Measurements from ENCODE around the gene USP15.

Gene USP15

DNA sequence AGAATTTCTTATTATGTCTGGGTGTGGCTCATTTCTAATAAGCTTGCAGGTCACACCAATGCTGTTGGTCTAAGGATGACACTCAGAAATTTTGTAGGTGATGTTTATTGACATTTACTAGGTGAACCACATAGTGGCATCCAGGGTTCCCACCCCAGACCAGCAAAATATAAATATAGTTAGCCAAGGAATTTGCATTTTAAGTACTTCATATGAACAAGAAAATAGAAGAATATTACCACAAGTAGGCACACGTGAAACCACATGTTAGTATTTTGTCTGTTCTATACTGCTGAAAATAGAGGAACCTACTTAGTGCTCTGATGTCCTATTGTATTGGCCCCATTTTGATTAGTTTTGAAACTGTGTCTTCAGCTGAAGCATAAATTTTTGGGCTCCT is 71.1 kb downstream of the USP15 start:
- H3K36me3 ChIP-seq (ENCODE audit: control insufficient read depth, low read length): peaks cover 51% of the 10 kb centered on the region
- H3K9me3 ChIP-seq (ENCODE audit: control insufficient read depth, insufficient read depth, low read length): no peaks in the 10 kb centered on the region
- no peak overlapping the region for H3K4me3 ChIP-seq (ENCODE audit: low read length)
- H3K27ac ChIP-seq (ENCODE audit: low read depth, low read length): no peak overlapping the region
- TF ChIP-seq, protein P1, sequence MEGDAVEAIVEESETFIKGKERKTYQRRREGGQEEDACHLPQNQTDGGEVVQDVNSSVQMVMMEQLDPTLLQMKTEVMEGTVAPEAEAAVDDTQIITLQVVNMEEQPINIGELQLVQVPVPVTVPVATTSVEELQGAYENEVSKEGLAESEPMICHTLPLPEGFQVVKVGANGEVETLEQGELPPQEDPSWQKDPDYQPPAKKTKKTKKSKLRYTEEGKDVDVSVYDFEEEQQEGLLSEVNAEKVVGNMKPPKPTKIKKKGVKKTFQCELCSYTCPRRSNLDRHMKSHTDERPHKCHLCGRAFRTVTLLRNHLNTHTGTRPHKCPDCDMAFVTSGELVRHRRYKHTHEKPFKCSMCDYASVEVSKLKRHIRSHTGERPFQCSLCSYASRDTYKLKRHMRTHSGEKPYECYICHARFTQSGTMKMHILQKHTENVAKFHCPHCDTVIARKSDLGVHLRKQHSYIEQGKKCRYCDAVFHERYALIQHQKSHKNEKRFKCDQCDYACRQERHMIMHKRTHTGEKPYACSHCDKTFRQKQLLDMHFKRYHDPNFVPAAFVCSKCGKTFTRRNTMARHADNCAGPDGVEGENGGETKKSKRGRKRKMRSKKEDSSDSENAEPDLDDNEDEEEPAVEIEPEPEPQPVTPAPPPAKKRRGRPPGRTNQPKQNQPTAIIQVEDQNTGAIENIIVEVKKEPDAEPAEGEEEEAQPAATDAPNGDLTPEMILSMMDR (IDR thresholded peaks at IDR 0.05; ENCODE audit: low read depth, low read length, poor library complexity, severe bottlenecking): no peak
- TF ChIP-seq EZH2phosphoT487 (IDR thresholded peaks at IDR 0.05; ENCODE audit: borderline replicate concordance, low read length): no peak
- no peaks in the 10 kb centered on the region for H3K79me2 ChIP-seq (ENCODE audit: control insufficient read depth, low read length)
- H3K27me3 ChIP-seq (ENCODE audit: control insufficient read depth, low read length): no peaks in the 10 kb centered on the region
- no peaks in the 10 kb centered on the region for H3K4me1 ChIP-seq (ENCODE audit: control insufficient read depth, low read length)
- H4K20me1 ChIP-seq (ENCODE audit: control insufficient read depth, insufficient read depth, low read depth, low read length): no peaks in the 10 kb centered on the region
- H3F3A ChIP-seq (ENCODE audit: control insufficient read depth, insufficient read depth): peaks cover 3% of the 10 kb centered on the region; the same call in 1 of the 2 replicates
- H3K9me2 ChIP-seq (replicated peaks; ENCODE audit: control insufficient read depth, low read length): no peaks in the 10 kb centered on the region
- H3K4me2 ChIP-seq (ENCODE audit: low read length): no peak overlapping the region

DNA sequence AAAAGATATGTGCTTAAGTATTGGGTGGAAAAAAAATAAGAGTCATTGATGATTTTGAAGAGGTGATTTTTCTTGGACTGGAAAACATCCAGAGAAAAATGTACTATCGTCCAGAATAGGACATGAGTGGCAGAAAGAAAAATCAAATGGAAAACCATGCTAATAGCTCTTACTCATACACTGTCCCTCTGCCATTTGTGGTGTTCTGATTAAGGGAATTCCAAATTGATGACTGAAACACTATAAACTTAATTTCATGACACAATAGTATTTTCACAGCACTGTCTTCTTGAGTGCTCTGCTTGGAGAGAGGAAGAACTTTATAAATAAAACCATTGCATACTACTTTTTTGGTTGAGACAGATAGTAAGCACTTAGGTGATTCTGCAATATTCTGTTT is 72.4 kb downstream of the USP15 start:
- Histone ChIP-seq H3K9me3 (ENCODE audit: control insufficient read depth, insufficient read depth, low read length) (no peaks in the 10 kb centered on the region; the same call in 1 of the 2 replicates), H3K4me1 (ENCODE audit: control insufficient read depth, low read length) (no peaks in the 10 kb centered on the region), H3K27me3 (ENCODE audit: control insufficient read depth, low read length) (no peaks in the 10 kb centered on the region), H3K4me3 (ENCODE audit: low read length) (no peak overlapping the region), H3K36me3 (ENCODE audit: control insufficient read depth, low read length) (peaks cover 49% of the 10 kb centered on the region), H3K79me2 (ENCODE audit: control insufficient read depth, low read length) (no peaks in the 10 kb centered on the region), H4K20me1 (ENCODE audit: control insufficient read depth, insufficient read depth, low read depth, low read length) (no peaks in the 10 kb centered on the region), H3K4me2 (ENCODE audit: low read length) (no peak overlapping the region), H3K9me2 (replicated peaks; ENCODE audit: control insufficient read depth, low read length) (no peaks in the 10 kb centered on the region), H3F3A (ENCODE audit: control insufficient read depth, insufficient read depth) (peaks cover 3% of the 10 kb centered on the region; the same call in 1 of the 2 replicates), H3K27ac (ENCODE audit: low read depth, low read length) (no peak overlapping the region)
- TF ChIP-seq EZH2phosphoT487 (IDR thresholded peaks at IDR 0.05; ENCODE audit: borderline replicate concordance, low read length): no peak
- TF ChIP-seq, protein P1 (IDR thresholded peaks at IDR 0.05; ENCODE audit: low read depth, low read length, poor library complexity, severe bottlenecking): no peak

- TF ChIP-seq, protein P1 (IDR thresholded peaks at IDR 0.05; ENCODE audit: low read depth, low read length, poor library complexity, severe bottlenecking): no peak
- TF ChIP-seq EZH2phosphoT487 (IDR thresholded peaks at IDR 0.05; ENCODE audit: borderline replicate concordance, low read length): no peak
- H4K20me1 ChIP-seq (ENCODE audit: control insufficient read depth, insufficient read depth, low read depth, low read length): no peaks in the 10 kb centered on the region
- H3K4me2 ChIP-seq (ENCODE audit: low read length): no peak overlapping the region
- H3K27me3 ChIP-seq (ENCODE audit: control insufficient read depth, low read length): no peaks in the 10 kb centered on the region
- H3K4me3 ChIP-seq (ENCODE audit: low read length): no peak overlapping the region
- peaks cover 36% of the 10 kb centered on the region for H3K36me3 ChIP-seq (ENCODE audit: control insufficient read depth, low read length)
- H3F3A ChIP-seq (ENCODE audit: control insufficient read depth, insufficient read depth): no peaks in the 10 kb centered on the region
- H3K27ac ChIP-seq (ENCODE audit: low read depth, low read length): no peak overlapping the region
- no peaks in the 10 kb centered on the region for H3K9me2 ChIP-seq (replicated peaks; ENCODE audit: control insufficient read depth, low read length)
- H3K79me2 ChIP-seq (ENCODE audit: control insufficient read depth, low read length): peaks cover 3% of the 10 kb centered on the region; the same call in 1 of the 2 replicates
- no peaks in the 10 kb centered on the region; the same call in 1 of the 2 replicates for H3K9me3 ChIP-seq (ENCODE audit: control insufficient read depth, insufficient read depth, low read length)
- no peaks in the 10 kb centered on the region for H3K4me1 ChIP-seq (ENCODE audit: control insufficient read depth, low read length)
Observed at GRCh38 chr12:62335057-62335456, 74.9 kb downstream of the USP15 start.
